ENCODE data around the gene HSDL2.
"Not testable (repeated sequence)": the region's sequence is repeated elsewhere in the genome, so short reads cannot be mapped to it uniquely, and the experiment has no call there.

HSDL2 gene

DNA sequence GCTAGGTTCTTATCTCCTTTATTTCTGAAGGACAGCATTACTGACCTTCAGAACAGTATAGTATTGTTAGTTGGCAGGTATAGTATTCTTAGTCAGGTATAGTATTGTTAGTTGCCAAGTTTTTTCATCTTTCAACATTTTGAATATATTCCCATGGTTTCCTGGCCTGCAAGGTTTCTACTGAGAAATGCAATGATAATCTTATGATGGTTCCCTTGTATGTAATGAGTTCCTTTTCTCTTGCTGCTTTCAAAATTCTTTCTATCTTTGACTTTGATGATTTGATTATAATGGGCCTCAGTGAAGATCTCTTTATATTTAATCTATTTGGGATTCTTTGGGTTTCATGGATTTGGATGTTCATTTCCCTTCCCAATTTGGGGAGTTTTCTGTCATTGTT is 12.4 kb upstream of the HSDL2 start:
- no peak for DNase-seq

DNA sequence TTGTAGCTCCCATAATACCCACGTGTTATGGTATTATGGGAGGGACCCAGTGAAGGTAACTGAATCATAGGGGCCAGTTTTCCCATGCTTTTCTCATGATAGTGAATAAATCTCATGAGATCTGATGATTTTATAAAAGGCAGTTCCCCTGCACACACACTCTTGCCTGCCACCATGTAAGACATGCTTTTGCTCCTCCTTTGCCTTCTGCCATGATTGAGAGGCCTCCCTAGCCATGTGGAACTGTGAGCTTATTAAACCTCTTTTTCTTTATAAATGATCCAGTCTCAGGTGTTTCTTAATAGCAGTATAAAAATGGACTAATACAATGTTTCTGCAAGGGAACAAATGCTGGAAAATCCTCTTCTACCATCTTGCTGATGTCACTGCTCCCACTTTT is 10.1 kb upstream of the HSDL2 start:
- DNase-seq, result no peak

DNA sequence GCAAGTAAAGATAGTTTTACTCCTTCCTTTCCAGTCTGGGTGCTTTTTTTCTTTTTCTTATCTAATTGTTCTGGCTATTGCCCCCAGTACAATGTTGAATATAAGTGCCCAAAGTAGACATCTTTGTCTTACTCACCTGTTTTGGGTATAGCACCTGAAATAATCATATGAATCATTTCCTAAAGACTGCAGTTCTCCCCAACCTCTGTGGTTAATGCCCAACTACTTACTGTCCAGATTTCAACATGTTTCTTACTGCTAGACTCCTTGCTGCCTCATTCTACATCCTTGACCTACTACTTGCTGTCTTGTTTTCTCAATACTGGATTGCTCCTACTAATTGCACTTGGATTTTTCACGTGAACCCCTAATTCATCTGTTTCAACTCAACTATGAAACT is 8.8 kb upstream of the HSDL2 start:
- DNase-seq, result no peak

GRCh38 chr9:112373666-112374065 is 6.2 kb upstream of the HSDL2 start:
- DNase-seq, result not testable (repeated sequence)

GRCh38 chr9:112374232-112374631 is 5.7 kb upstream of the HSDL2 start:
- not testable (repeated sequence) for DNase-seq

DNA sequence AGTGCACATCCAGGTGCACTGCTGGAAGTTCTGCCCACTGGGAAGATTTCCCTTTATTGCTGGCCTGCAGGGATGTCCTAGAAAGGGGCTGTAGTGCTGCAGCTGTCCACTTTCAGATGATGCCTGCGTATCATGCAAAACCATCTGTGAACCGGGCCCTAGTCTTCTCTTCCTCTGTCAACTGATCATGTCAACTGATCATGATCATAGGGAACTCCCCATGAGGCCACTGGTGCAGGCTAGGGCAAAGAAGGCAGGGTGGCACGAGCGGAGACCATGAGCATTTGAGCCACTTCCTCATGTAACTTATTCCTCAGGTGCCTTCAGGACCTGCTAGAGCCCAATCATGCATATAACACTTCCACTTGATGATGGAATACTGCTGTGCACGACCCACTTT is 4.5 kb upstream of the HSDL2 start:
- DNase-seq, result no peak

DNA sequence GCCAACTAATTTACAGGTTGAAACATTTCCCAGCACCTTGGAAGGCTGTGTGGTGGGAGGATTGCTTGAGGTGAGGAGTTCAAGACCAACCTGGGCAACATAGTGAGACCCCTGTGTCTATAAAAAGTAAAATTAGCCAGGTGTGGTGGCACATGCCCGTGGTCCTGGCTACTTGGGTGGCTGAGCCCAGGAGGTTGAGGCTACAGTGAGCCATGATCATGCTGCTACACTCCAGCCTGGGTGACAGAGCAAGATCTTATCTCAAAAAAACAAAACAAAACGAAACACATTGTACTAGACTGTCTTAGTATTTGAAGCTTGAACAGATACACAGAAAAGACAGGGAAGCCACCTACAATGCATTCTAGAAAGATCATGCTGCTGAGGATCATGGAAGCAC is 2.8 kb upstream of the HSDL2 start:
- DNase-seq, result no peak

DNA sequence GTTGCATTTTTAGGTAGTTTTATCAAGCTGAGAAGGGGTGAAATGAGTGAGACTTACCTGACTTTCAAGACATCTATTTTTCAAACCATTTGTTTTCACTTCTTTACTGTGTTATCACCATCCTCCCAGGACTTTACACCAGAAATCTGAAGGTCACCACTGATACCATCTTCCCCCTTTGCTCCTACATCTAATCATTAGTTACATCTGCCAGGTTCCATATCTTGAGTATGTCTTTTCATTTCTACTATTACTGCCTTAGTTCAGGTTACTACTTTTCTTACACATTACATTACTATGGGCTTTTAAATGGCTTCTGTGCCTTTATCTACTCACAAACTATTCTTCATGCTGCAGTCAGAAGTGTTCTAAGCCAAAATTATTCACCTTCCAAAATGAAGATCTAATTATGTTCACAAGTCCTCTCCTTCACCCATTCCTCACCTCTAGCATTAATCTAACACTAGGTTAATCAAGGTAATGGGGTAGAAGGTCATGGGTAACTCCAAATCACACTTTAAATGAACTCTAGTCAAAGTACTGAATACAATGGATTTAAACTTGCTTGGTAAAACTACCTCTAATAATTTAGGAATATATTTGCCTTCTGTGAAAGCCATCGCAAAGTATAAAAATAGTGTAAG is 2.1 kb upstream of the HSDL2 start:
- no peak for DNase-seq

DNA sequence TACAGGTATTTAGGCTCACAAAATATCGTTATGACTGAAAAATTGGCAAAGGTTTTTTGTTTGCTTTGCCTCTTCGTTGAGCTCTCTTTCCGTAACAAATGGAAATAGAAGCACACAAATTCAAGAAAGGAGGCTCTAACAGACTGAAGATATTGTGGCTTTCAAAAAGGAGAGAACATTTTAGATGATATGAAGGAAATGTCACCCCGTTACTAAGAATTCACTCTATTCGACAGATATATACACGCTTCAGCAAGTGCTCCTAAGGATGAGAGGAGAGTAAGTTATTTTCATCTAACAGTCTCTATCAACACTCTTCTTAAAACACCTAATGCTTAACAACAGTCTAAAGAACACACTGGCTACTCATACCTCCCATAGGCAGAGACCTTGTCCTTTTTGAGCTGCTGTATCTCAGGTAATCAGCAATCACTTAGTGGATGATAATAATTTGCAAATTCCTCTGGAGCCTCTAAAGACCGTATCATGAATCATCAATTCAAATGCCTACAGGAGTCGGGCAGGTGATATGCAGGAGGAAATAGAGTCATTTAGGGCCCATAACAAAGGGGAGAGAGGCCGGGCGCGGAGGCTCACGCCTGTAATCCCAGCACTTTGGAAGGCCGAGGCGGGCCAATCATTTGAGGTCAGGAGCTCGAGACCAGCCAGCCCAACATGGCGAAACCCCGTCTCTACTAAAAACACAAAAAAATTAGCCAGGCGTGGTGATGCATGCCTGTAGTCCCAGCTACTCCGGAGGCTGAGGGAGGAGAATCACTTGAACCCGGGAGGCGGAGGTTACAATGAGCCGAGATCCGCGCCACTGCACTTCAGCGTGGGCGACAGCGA is 1.4 kb upstream of the HSDL2 start:
- DNase-seq, result no peak

DNA sequence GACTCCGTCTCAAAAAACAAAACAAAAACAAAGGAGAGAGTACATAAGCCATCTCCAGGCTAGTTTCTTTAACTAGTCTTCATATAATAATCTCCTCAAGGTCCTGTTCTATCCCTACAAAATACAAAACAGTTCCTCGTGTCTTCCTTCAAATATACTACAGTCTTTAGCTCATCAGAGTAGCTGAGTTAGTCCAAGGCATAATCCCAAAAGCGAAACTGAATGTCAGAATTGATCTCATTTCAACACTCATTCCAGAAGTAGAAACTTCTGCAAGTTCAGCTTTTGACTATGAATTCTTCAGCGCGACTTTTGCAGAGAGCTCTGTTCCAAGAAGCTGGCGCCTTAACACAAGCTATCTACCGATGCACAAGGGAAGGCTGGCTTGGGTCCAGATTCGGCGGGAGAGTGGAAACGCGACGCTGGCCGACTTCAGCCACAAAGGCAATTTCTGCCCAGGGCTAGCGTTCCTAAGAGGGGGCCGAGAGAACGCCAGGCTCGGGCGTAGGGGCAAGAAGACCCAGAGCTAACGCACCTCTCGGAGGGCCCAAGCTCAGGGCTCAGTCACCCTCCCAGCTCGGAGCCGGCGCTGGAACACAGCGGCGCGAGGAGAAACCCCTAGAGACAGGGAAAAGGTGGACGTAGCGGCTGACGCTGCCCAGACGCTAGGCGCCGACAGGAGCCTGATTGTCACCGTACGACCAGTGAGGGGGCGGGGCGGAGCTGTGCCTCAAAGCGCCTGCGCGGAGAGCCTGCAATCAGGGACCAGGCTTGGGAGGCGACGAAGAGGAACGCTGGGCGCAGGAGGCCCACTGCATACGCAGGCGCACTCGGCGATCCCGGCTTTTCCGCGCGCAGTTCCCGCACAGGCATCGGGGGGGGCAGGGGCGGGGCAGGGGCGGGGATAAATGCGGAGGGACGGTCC is 469 bp upstream of the HSDL2 start:
- DNase-seq, result peak; percentile 98

DNA sequence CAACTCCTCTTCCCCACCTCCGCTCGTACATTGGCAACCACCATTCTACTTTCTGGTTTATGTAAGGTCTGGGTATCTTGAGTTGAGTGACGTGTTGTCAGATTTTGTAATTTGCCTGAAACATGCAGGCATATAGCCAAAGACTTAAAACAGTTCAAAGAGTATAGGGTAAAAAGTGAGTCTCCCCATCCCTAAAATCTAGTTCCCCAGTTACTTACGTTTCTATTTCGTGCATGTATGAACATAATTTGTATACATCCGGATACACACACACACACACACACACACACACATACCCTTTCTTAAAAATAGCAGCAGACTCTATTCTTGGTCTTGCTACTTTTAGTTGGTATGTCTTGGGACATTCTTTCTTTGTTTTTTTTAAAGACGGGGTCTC is 915 bp downstream of the HSDL2 start:
- peak; percentile 30 for DNase-seq

- DNase-seq, result no peak
These were observed 2.2 kb downstream of the HSDL2 start for GRCh38 chr9:112382066-112382465.

DNA sequence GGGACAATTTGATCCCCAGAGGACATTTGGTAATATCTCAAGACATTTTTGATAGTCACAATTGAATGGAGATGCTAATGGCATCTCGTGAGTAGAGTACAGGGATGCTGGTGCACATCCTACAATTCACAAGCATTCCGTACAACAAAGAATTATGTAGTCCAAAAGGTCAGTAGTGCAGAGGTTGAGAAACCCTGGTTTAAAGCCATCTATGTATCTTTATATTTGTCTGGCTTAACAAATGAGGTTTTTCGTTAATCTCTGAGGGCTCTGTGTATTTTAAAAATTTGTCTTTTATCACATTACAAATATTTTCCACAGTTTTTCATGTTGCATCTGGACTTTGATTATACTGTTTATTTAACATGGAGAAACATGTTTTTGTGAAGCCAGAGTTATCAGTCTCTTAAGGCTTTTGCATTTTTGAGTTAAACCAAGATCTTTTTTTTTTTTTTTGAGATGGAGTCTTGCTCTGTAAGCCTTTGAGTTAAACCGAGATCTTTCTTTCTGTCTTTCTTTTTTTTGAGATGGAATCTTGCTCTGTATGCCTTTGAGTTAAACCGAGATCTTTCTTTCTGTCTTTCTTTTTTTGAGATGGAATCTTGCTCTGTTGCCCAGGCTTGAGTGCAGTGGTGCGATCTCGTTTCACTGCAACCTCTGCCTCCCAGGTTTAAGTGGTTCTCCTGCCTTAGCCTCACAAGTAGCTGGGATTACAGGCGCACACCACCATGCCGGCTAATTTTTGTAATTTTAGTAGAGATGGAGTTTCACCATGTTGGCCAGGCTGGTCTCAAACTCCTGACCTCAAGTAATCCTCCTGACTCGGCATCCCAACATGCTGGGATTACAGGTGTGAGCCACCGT is 2.8 kb downstream of the HSDL2 start:
- no peak for DNase-seq

DNA sequence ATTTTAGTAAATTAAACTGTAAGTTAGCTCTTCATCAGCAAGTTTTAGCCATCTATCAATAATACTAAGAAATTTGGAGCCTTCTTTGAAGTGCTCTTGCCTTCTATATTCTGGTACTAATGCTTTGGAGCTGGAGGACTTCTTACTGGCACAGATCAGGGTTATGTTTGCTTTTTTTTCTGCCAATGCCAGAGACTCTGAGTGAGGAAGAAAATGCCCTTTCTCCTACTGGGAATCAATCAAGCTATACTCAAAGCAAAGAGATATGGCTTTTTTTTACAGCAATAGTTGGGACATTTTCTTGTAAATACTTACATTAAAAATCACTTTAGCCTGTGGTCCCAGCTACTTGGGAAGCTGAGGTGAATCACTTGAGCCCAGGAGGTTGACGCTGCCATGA is 4.3 kb downstream of the HSDL2 start:
- no peak for DNase-seq

- no peak for DNase-seq
These were observed 4.8 kb downstream of the HSDL2 start for GRCh38 chr9:112384690-112385089.

- no peak for DNase-seq
These were observed 7.2 kb downstream of the HSDL2 start for GRCh38 chr9:112387115-112387514.

GRCh38 chr9:112389897-112390296 is 10.0 kb downstream of the HSDL2 start:
- not testable (repeated sequence) for DNase-seq

DNA sequence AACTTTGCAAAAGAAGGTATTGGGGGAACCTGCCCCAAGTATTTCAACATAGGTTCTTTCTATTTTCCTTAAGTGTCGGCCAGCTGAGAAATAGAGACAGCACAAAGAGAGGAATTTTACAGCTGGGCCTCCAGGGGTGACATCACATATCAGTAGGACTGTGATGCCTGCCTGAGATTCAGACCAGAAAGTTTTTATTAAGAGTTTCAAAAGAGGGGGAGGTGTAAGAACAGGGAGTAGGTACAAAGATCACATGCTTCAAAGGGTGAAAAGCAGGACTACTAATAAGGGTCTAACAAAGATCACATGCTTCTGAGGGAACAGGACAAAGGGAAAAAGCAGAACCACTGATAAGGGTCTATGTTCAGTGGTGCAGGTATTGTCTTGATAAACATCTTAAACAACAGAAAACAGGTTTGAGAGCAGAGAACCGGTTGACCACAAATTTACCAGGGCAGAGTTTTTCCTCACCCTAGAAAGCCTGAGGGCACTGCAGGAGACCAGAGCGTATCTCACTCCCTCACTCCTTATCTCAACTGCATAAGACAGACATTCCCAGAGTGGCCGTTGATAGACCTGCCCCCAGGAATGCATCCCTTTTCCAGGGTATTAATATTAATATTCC is 12.1 kb downstream of the HSDL2 start:
- DNase-seq, result not testable (repeated sequence)

DNA sequence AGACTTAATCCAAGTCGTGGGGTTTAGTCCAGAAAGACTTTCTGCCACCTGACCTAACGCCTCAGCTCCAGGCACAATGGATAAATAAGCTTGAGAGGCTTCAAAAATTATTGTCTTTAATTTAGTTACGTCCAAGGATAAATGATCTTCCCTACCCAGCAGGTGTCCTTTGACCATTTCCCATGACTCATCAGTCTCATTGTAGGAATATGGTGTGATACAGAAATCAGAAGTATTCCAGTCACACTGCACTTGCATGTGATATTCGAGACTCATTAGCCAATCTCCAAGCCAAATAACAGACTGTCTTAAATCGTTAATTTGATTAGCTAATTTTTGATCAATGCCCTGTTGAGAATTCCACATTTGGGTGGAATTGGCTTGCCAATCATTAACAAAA is 13.2 kb downstream of the HSDL2 start:
- not testable (repeated sequence) for DNase-seq

DNA sequence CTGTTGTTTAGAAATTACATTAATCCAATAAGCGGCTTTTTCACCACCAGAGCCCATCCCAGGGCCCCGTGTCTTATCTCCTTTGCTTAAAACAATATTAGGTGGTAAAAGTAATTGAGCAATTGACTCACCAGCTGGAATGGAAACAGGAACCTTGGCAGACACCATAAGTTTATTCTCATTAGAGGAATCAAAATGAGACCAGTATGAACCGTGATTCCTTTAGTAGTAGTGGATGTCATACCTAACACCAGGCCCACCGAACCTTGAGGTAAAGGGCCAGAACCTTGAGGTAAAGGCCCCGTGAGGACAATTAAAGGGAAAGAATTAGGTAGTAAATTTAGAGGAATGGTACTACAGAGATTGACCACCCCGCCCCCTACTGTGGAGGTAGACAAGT is 16.5 kb downstream of the HSDL2 start:
- no peak for DNase-seq

DNA sequence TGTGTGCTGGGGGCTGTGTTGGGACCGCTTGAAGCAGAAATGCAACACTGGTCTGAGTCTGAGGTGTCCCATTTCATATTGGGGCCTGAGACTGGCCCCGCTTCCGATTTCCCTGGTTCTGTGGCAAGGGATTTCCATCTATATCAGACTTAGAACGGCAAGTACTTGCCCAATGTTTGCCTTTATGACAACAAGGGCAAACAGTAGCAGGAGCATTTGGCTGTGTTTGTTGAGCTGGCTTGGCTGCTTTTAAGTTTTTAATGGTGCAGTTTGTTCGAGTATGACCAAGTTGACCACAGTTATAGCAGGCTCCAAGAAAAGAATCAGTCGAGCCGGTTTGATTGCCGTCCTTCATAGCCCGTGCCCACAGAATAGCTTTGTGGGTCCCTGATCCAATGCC is 17.0 kb downstream of the HSDL2 start:
- no peak for DNase-seq

All from fibroblast of upper back skin (primary cell).